A549 (cell line): ENCODE data around the gene SLCO4A1.

Experiments used
- BHLHE40 ChIP-seq: IDR thresholded peaks from 2 replicates; pipeline ENCODE4 v1.6.1; 2012; ENCODE audit warnings: low read depth, low read length, inconsistent platforms
- CBX8 ChIP-seq: fragments of 200-600 bp; sonication (generic); IDR thresholded peaks from 2 replicates; pipeline ENCODE4 v1.6.1; 2016
- CTCF ChIP-seq: fragments of >200 bp; sonication (Bioruptor Twin); formaldehyde crosslinking; IDR thresholded peaks from 3 replicates; pipeline ENCODE4 v1.5.1; 2016
- EP300 ChIP-seq, 2 experiments: fragments of >200 bp; sonication (Bioruptor Twin); formaldehyde crosslinking; IDR thresholded peaks; 2 replicates in 1 of 2; 3 replicates in 1 of 2; pipeline ENCODE4 v1.6.1; 2016 to 2017
- JUNB ChIP-seq: fragments of >200 bp; sonication (Bioruptor Twin); formaldehyde crosslinking; IDR thresholded peaks from 2 replicates; pipeline ENCODE4 v1.6.1; 2016
- MAX ChIP-seq: IDR thresholded peaks from 2 replicates; pipeline ENCODE4 v1.6.1; 2012
- NFE2L2 ChIP-seq: fragments of 150-350 bp; conservative IDR thresholded peaks from 2 replicates; pipeline ENCODE4 v1.6.1; 2014; ENCODE audit warnings: low read length
- PHF8 ChIP-seq: fragments of 200-600 bp; sonication (generic); IDR thresholded peaks from 2 replicates; pipeline ENCODE4 v1.6.1; 2016; ENCODE audit warnings: low read depth, mild to moderate bottlenecking, antibody characterized with exemption, moderate library complexity, borderline replicate concordance
- RAD21 ChIP-seq, 2 experiments: fragments of >200 bp in 1 of 2; sonication (Bioruptor Twin) in 1 of 2; formaldehyde crosslinking in 1 of 2; IDR thresholded peaks in 1 of 2; conservative IDR thresholded peaks in 1 of 2; 2 replicates in 1 of 2; 3 replicates in 1 of 2; pipeline ENCODE4 v1.6.1; 2012 to 2018; ENCODE audit warnings: inconsistent platforms in 1 of 2
- RCOR1 ChIP-seq: fragments of 150-350 bp; IDR thresholded peaks from 2 replicates; pipeline ENCODE4 v1.6.1; 2014; ENCODE audit warnings: antibody characterized with exemption, low read length, low read depth
- REST ChIP-seq: fragments of 200-600 bp; sonication (generic); IDR thresholded peaks from 2 replicates; pipeline ENCODE4 v1.6.1; 2016; ENCODE audit warnings: antibody characterized with exemption, mild to moderate bottlenecking, moderate library complexity
- RFX5 ChIP-seq: fragments of 450-650 bp; IDR thresholded peaks from 2 replicates; pipeline ENCODE4 v1.7.1; 2014; ENCODE audit warnings: antibody characterized with exemption, mild to moderate bottlenecking, moderate library complexity
- SREBF2 ChIP-seq: fragments of 450-650 bp; IDR thresholded peaks from 2 replicates; pipeline ENCODE4 v1.6.1; 2014; ENCODE audit warnings: mild to moderate bottlenecking, moderate library complexity
- USF2 ChIP-seq: fragments of 450-650 bp; IDR thresholded peaks from 2 replicates; pipeline ENCODE4 v1.6.1; 2014; ENCODE audit warnings: antibody characterized with exemption

GRCh38 chr20:62670998-62671397 is 28.7 kb downstream of the SLCO4A1 start:
- no peak for TF ChIP-seq PHF8
- no peak for TF ChIP-seq CTCF
- no peak for TF ChIP-seq JUNB
- no peak for TF ChIP-seq RAD21 (conservative IDR thresholded peaks at IDR 0.05 in 1 of 2, IDR thresholded peaks at IDR 0.05 in 1 of 2)
- TF ChIP-seq RFX5 = no peak
- no peak for TF ChIP-seq CBX8
- TF ChIP-seq BHLHE40 = no peak
- no peak for TF ChIP-seq USF2
- TF ChIP-seq RCOR1 = no peak
- TF ChIP-seq SREBF2 = no peak
- no peak for TF ChIP-seq EP300 (IDR thresholded peaks at IDR 0.05)
- TF ChIP-seq NFE2L2 = no peak
- no peak for TF ChIP-seq MAX
- TF ChIP-seq REST = no peak
